Upper lobe of right lung (tissue), 1 donor: Measurements from ENCODE around the gene PPM1B. TPM values are rescaled to one million over a fixed set of nuclear protein-coding genes. Genes with fewer than 3 reads are reported as not detected.

Source experiments
- ATAC-seq: fragments of 200-7000 bp; cut with Tn5 transposase; one replicate; pipeline ENCODE4 v1.9.1; 2020; ENCODE audit warnings: mild to moderate bottlenecking, moderate library complexity
- DNase-seq: peaks from one replicate; pipeline ENCODE4 v3.0.0-alpha.2; 2020
- H3K27ac ChIP-seq: fragments of 200-600 bp; one replicate; pipeline ENCODE4 v1.8.0; 2022
- H3K27me3 ChIP-seq: fragments of 200-600 bp; one replicate; pipeline ENCODE4 v1.8.0; 2022; ENCODE audit warnings: mild to moderate bottlenecking
- H3K36me3 ChIP-seq: fragments of 200-600 bp; one replicate; pipeline ENCODE4 v1.8.0; 2022
- H3K4me1 ChIP-seq: fragments of 200-600 bp; one replicate; pipeline ENCODE4 v1.8.0; 2022
- H3K4me3 ChIP-seq: fragments of 200-600 bp; one replicate; pipeline ENCODE4 v1.8.0; 2022; ENCODE audit warnings: mild to moderate bottlenecking
- H3K9me3 ChIP-seq: fragments of 200-600 bp; one replicate; pipeline ENCODE4 v1.8.0; 2022
- intact Hi-C: fragments of 100-400 bp; cut with DNase I; formaldehyde crosslinking; loops from one replicate; pipeline ENCODE4 v1.11.0; 2022
- long read RNA-seq: library from polyadenylated mRNA; unstranded; transcript quantifications from one replicate; pipeline ENCODE4 v2.0.0, GENCODE V29; 2021
- total RNA-seq: library from RNA; stranded (reverse); fragmentation: NEBNext Ultra II Directional; extraction: Animal tissue kit (Norgen Biotek cat#: 25700); gene quantifications from one replicate; pipeline ENCODE4 v1.2.1, GENCODE V29; 2021
- TF ChIP-seq, protein P1 (sequence below): fragments of 200-600 bp; IDR thresholded peaks from one replicate; pipeline ENCODE4 v1.8.0; 2022; ENCODE audit warnings: antibody characterized with exemption
- donor health status: DM: no; HTN: yes; CAD: no; lungs with severe emphysema.

Gene PPM1B
- 45.8 TPM for total RNA-seq
- long read RNA-seq, transcript PPM1B-201 (6 exons, 2,606 nt), result major isoform, 44 of 96 reads
- long read RNA-seq, transcript PPM1B-204 (6 exons, 3,877 nt), result minor isoform, 42 of 96 reads
- long read RNA-seq, partial matches to known transcripts, result 2 of 96 reads
- long read RNA-seq, other reads (novel, unspliced or antisense), result 7 of 96 reads

DNA sequence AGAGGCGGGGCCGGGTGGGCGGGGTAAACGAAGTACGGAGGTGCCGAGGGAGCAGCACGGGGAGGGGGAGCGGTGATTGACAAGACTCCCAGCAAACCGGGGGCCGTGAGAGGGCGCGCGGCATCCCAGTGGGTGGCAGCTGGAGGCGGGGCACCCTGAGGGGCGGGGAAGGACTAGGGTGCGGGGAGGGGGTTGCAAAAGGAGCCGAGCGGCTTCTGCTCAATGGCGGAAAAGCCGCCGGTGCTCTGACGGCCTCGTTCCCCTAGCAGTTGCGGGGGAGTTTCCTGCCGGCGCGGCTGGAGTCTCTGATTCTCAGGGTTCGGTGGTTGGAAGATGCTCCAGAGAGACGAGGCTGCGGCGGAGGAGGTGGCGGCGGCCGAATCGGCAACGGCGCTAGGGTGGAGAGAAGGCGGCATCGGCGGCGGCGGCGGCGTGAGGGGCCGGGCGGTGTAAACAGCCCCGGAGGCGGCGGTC, at the start of gene PPM1B:
Gene PPM1B (plus strand): TSS at position 195 of the 474 bp plus-strand sequence. CDS start 32,325 bp downstream, outside the sequence.
- intact Hi-C loops, result no loop called here
- DNase-seq, result peak; percentile 100

DNA sequence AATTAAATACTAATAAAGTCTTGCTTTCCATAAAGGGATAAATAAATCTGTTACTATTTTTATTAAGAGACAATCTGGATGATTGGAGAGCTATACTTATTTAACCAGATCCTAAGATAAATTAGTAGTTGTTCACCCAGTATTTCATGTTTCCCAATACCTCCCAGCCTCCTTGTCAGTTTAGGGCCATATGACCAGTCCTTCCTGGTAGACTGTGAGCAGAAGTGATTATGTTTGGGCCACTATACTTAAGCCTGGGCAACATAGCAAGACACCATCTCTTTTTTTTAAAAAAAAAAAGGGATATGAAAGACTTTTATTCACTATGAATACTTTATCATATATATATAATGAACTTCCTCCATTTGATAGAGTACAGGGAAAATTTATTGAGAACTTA, 48.8 kb upstream of the PPM1B start:
- TF ChIP-seq, protein P1, sequence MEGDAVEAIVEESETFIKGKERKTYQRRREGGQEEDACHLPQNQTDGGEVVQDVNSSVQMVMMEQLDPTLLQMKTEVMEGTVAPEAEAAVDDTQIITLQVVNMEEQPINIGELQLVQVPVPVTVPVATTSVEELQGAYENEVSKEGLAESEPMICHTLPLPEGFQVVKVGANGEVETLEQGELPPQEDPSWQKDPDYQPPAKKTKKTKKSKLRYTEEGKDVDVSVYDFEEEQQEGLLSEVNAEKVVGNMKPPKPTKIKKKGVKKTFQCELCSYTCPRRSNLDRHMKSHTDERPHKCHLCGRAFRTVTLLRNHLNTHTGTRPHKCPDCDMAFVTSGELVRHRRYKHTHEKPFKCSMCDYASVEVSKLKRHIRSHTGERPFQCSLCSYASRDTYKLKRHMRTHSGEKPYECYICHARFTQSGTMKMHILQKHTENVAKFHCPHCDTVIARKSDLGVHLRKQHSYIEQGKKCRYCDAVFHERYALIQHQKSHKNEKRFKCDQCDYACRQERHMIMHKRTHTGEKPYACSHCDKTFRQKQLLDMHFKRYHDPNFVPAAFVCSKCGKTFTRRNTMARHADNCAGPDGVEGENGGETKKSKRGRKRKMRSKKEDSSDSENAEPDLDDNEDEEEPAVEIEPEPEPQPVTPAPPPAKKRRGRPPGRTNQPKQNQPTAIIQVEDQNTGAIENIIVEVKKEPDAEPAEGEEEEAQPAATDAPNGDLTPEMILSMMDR, result no peak
- no peaks in the 10 kb centered on the region for H3K27me3 ChIP-seq

More for the DNA sequence above, at the start of gene PPM1B:
- TF ChIP-seq, protein P1, result no peak
- Histone ChIP-seq H3K36me3 (no peaks in the 10 kb centered on the region), H3K4me3 (peak within 1 kb of the TSS; percentile 91), H3K4me1 (peaks cover 14% of the 10 kb centered on the region), H3K27me3 (no peaks in the 10 kb centered on the region), H3K27ac (peak within 1 kb of the TSS; percentile 99), H3K9me3 (no peaks in the 10 kb centered on the region)
- peak; percentile 92 for ATAC-seq

DNA sequence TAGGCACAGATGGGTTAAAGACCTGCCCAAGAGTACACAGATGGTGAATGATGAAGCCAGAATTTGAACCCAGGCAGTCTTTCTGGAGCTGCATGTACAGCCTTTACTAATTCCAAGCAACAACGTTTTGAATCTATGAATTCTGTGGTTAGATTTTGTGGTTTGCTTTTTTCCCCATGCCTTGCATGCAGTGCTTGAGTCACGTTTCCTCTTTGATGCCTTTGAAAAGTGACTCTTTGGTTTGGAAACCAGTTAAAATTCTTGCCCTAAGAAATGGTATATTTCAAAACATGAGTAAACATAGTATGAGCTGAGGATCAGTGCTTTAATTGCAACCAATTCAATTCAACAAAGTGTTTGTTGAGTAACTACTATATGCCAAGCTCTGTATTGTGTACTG, 48.2 kb upstream of the PPM1B start:
- TF ChIP-seq, protein P1, result no peak
- ATAC-seq (peak; percentile 16), DNase-seq (no peak)
- no peaks in the 10 kb centered on the region for H3K4me1 ChIP-seq
- intact Hi-C loops, result no loop called here
- H3K36me3 ChIP-seq, result no peaks in the 10 kb centered on the region
- no peaks in the 10 kb centered on the region for H3K27me3 ChIP-seq
- H3K4me3 ChIP-seq, result no peak overlapping the region
- H3K27ac ChIP-seq, result no peak overlapping the region
- no peaks in the 10 kb centered on the region for H3K9me3 ChIP-seq

More for the DNA sequence above, 48.8 kb upstream of the PPM1B start:
- H3K4me3 ChIP-seq, result no peak overlapping the region
- ATAC-seq, result no peak
- H3K4me1 ChIP-seq, result no peaks in the 10 kb centered on the region
- no peak for DNase-seq
- no peaks in the 10 kb centered on the region for H3K9me3 ChIP-seq
- intact Hi-C loops, result no loop called here
- no peaks in the 10 kb centered on the region for H3K36me3 ChIP-seq
- H3K27ac ChIP-seq, result no peak overlapping the region

DNA sequence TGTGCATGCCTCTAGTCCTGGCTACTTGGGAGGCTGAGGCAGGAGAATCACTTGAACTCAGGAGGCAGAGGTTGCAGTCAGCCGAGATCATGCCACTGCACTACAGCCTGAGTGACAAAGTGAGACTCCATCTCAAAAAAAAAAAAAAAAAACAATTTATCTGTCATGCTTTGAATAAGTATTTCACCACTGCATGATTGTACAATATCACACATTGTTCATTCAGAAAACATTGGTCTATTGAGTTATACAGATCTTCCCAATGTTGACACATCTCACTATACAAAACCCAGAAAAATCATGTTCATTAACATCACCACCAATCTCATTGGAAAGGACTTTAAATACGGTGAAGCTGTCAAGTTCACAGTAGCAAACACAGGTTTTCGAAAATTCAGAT, 46.8 kb upstream of the PPM1B start:
- no peaks in the 10 kb centered on the region for H3K4me1 ChIP-seq
- no peak for ATAC-seq
- DNase-seq, result no peak
- H3K27ac ChIP-seq, result no peak overlapping the region
- H3K9me3 ChIP-seq, result no peaks in the 10 kb centered on the region
- no peaks in the 10 kb centered on the region for H3K27me3 ChIP-seq
- H3K36me3 ChIP-seq, result no peaks in the 10 kb centered on the region
- H3K4me3 ChIP-seq, result no peak overlapping the region
- TF ChIP-seq, protein P1, result no peak
- intact Hi-C loops, result no loop called here

DNA sequence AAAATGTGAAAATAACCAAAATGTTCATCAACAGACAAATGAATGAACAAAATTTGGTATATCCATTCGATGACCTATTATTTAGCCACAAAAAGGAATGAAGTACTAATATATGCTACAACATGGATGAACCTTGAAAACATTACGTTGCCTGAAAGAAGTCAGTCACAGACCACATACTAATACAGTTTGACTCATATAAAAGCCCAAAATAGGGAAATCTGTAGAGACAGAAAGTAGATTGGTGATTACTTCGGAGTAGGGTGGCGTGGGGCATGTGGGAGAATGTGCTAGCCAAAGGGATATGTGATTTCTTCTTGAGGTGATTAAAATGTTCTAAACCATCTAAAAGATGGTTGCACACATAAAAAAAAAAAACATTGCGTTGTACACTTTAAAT, 44.2 kb upstream of the PPM1B start:
- intact Hi-C loops, result no loop called here
- no peak overlapping the region for H3K4me3 ChIP-seq
- H3K4me1 ChIP-seq, result no peaks in the 10 kb centered on the region
- ATAC-seq (no peak), DNase-seq (no peak)
- H3K27me3 ChIP-seq, result no peaks in the 10 kb centered on the region
- TF ChIP-seq, protein P1, result no peak
- H3K36me3 ChIP-seq, result no peaks in the 10 kb centered on the region
- no peaks in the 10 kb centered on the region for H3K9me3 ChIP-seq
- no peak overlapping the region for H3K27ac ChIP-seq
